Thyroid gland (tissue), 4 donors: Measurements from ENCODE around the gene RHBDF2. TPM values are rescaled to one million over a fixed set of nuclear protein-coding genes. Genes with fewer than 3 reads are reported as not detected.
"Not testable (repeated sequence)": the region's sequence is repeated elsewhere in the genome, so short reads cannot be mapped to it uniquely, and the experiment has no call there.

Source experiments
- DNase-seq, 2 donors: peaks; one replicate each; pipeline ENCODE4 v3.0.0-alpha.2; 2019
- H3K27ac ChIP-seq, 3 donors: fragments of 200-600 bp; sonication (generic); 1 replicate in 2 of 3; 2 replicates in 1 of 3; pipeline ENCODE4 v1.5.1; 2016 to 2019; ENCODE audit warnings: mild to moderate bottlenecking in 1 of 3, moderate library complexity in 1 of 3
- H3K27me3 ChIP-seq: fragments of 200-600 bp; sonication (generic); one replicate; pipeline ENCODE4 v1.5.1; 2019
- H3K36me3 ChIP-seq, 2 donors: fragments of 200-600 bp; sonication (generic); one replicate each; pipeline ENCODE4 v1.5.1; 2016 to 2019
- H3K4me1 ChIP-seq, 2 donors: fragments of 200-600 bp; sonication (generic); one replicate each; pipeline ENCODE4 v1.5.1; 2017 to 2019
- H3K4me3 ChIP-seq, 3 donors: fragments of 200-600 bp; sonication (generic); replicated peaks in 1 of 3; 1 replicate in 2 of 3; 2 replicates in 1 of 3; pipeline ENCODE4 v1.5.1; 2016; ENCODE audit warnings: mild to moderate bottlenecking in 1 of 3
- H3K9me3 ChIP-seq: fragments of 200-600 bp; sonication (generic); one replicate; pipeline ENCODE4 v1.5.1; 2017
- POLR2A ChIP-seq, 2 donors: fragments of 450-650 bp; IDR thresholded peaks; one replicate each; pipeline ENCODE4 v1.6.1; 2017; ENCODE audit warnings: antibody characterized with exemption in 2 of 2, mild to moderate bottlenecking in 2 of 2, moderate library complexity in 1 of 2
- WGBS, 2 donors: methylation state at CpG; one replicate each; pipeline ENCODE4 v1.1.5; 2017; 5-methylcytosine and 5-hydroxymethylcytosine counted together
- intact Hi-C: fragments of 100-400 bp; cut with DNase I; formaldehyde crosslinking; loops from one replicate; pipeline ENCODE4 v1.15.1; 2023
- total RNA-seq, 4 donors: library from RNA; depleted of rRNA; stranded (reverse); fragments of >200 nt; gene quantifications; one replicate each; pipeline ENCODE4 v1.2.3, GENCODE V29; 2016
- TF ChIP-seq, protein P1 (sequence below), 6 experiments: fragments of 200-600 bp in 3 of 6; fragments of 450-650 bp in 3 of 6; sonication (generic) in 3 of 6; IDR thresholded peaks; one replicate each; pipeline ENCODE4 v1.5.1; 2016 to 2019; ENCODE audit warnings: antibody characterized with exemption in 6 of 6, mild to moderate bottlenecking in 2 of 6, inconsistent platforms in 1 of 6, moderate library complexity in 1 of 6

RHBDF2 gene
- total RNA-seq, 4 donors from 2014 or later: 16.4 to 31.1 (median 22.1) TPM

DNA sequence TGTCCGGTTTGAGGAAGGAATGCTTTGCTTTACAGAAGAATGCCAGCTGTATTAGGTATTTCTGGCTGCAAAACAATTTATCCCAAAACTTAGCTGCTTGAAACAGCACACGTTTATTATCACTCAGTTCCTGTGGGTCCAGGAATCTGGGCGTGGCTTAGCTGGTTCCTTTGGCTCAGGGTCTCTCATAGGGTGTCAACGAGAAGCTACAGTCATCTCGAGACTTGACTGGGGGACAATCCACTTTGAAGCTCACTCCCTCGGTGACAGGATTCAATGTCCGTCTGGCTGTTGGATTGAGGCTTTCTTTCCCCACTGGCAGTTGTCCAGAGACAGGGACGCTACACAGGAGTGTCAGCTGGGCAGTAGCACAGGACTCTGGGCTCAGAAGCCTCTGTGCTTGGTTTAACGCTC, 9.6 kb upstream of the RHBDF2 start:
- peaks cover 0 to 4% of the 10 kb centered on the region in 2 donors for H3K4me1 ChIP-seq
- no peak for TF ChIP-seq POLR2A (IDR thresholded peaks at IDR 0.05)
- TF ChIP-seq, protein P1, sequence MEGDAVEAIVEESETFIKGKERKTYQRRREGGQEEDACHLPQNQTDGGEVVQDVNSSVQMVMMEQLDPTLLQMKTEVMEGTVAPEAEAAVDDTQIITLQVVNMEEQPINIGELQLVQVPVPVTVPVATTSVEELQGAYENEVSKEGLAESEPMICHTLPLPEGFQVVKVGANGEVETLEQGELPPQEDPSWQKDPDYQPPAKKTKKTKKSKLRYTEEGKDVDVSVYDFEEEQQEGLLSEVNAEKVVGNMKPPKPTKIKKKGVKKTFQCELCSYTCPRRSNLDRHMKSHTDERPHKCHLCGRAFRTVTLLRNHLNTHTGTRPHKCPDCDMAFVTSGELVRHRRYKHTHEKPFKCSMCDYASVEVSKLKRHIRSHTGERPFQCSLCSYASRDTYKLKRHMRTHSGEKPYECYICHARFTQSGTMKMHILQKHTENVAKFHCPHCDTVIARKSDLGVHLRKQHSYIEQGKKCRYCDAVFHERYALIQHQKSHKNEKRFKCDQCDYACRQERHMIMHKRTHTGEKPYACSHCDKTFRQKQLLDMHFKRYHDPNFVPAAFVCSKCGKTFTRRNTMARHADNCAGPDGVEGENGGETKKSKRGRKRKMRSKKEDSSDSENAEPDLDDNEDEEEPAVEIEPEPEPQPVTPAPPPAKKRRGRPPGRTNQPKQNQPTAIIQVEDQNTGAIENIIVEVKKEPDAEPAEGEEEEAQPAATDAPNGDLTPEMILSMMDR (IDR thresholded peaks at IDR 0.05): no peak
- no peaks in the 10 kb centered on the region for H3K27me3 ChIP-seq
- no peaks in the 10 kb centered on the region for H3K9me3 ChIP-seq
- no peaks in the 10 kb centered on the region for H3K36me3 ChIP-seq
- H3K27ac ChIP-seq: no peak overlapping the region
- WGBS, 2 donors: 15 to 30% methylated on average over 7 to 8 of the region's 9 CpGs
- intact Hi-C loops: no loop called here
- DNase-seq: peak in 1 of 2 donors; percentile 45
- H3K4me3 ChIP-seq: no peak overlapping the region

DNA sequence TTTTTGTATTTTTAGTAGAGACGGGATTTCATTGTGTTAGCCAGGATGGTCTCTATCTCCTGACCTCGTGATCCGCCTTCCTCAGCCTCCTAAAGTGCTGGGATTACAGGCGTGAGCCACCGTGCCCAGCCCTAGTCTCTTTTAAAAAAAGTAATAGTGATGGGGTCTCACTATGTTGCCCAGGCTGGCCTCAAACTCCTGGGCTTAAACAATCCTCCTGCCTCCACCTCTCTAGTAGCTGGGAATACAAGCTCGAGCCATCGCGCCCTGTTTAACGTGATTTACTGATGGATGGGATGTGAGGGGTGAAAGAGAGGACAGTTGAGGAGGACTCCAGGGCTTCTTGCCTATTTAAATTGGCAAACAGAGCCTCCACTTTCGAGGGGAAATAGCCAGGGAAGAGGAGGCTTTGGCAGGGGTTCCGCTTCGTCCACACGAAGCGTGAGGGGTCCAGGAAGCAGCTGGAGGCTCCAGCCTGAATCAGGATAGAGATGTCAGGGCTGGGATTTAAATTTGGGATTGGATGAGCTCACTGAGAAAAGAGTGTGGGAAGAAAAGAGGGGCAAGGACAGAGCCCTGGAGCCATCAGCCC, 7.3 kb upstream of the RHBDF2 start:
- H3K4me1 ChIP-seq, intact Hi-C loops, DNase-seq, H3K27me3 ChIP-seq, H3K36me3 ChIP-seq, H3K9me3 ChIP-seq, H3K27ac ChIP-seq, H3K4me3 ChIP-seq: not testable (repeated sequence)
- 79 to 80% methylated on average over 14 of the region's 14 CpGs for WGBS, 2 donors

DNA sequence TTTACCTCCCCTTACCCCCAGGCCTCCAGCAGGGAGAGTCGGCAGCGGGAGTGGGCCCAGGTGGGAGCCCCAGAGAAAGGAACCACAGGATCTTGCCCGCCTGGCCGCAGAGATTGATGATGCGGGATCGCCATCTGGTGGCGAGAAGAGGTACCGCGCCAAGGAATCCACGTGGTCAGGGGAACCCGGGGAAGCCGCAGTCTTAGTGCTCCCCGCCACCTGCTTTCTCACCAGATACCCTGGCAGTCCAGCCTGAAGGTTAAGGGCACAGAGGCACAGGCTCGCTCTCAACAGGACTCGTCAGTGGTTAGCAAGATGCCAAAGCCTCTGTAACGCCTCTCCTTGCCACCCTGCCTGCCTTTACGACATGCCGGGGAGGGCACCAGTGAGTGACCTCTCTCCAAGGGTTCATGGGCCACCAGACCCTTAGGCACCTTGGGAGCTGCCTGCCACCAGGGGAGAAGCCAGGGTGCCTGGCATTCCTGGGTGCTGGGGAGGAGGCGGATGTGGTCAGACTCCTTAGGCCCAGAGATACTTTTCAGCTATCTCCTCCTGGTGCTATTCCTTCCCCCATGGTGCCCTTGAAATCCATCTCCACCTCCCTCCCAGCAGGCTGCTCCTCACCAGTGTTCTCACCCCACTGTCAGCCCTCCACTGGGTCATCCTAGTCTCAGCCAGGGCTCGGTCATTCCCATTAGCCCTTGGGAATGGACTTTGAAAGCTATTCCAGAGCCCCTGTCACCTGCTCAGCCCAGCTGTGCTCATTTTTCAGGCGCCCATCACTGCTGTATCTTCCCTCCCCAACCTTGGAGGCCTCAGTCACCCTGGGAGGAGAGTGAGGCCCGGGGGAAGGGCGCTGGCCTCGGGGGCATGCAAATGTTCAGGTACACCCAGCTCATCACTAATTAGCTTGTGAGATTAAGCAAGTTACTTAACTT, 5.5 kb upstream of the RHBDF2 start:
- H3K4me3 ChIP-seq: no peak overlapping the region
- no peaks in the 10 kb centered on the region for H3K27me3 ChIP-seq
- no peaks in the 10 kb centered on the region for H3K36me3 ChIP-seq
- H3K9me3 ChIP-seq: no peaks in the 10 kb centered on the region
- no peak overlapping the region for H3K27ac ChIP-seq
- WGBS, 2 donors: 25 to 37% methylated on average over 16 to 20 of the region's 24 CpGs
- TF ChIP-seq, protein P1 (IDR thresholded peaks at IDR 0.05): peak; percentile 88 to 96 (median 94)
- no peak for TF ChIP-seq POLR2A (IDR thresholded peaks at IDR 0.05)
- intact Hi-C loops: loop anchor here (1.0 kb wide), 1 partner anchor 40 kb away; no protein-coding TSS in a partner anchor
- peak; percentile 77 to 81 for DNase-seq
- H3K4me1 ChIP-seq: peaks cover 4 to 10% of the 10 kb centered on the region in 2 donors

DNA sequence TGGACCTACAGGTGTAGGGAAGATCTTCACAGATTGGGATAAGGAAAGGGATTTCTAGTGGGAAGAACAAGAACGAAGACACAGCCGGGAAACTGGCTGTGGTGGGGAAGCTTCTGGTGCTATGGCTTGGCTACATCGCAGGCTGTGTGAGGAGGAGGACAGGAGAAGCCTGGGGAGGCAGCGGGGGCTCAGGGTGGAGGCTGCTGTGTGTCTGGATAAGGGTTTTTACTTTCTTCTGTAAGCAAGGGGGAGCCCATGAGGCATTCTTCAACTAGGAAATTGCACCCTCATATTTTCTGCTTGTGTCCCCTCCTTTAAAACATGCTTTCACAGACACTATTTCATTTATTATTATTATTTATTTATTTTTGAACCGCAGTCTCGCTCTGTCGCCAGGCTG, 2.9 kb upstream of the RHBDF2 start:
- Histone ChIP-seq H3K36me3 (no peaks in the 10 kb centered on the region), H3K4me3 (no peak overlapping the region), H3K4me1 (peaks cover 23 to 24% of the 10 kb centered on the region in 2 donors), H3K27me3 (no peaks in the 10 kb centered on the region), H3K27ac (no peak overlapping the region), H3K9me3 (no peaks in the 10 kb centered on the region)
- intact Hi-C loops: no loop called here
- whole genome bisulfite sequencing, 2 donors: 73 to 84% methylated on average over 7 of the region's 7 CpGs
- no peak for TF ChIP-seq POLR2A (IDR thresholded peaks at IDR 0.05)
- TF ChIP-seq, protein P1 (IDR thresholded peaks at IDR 0.05): no peak
- no peak for DNase-seq

DNA sequence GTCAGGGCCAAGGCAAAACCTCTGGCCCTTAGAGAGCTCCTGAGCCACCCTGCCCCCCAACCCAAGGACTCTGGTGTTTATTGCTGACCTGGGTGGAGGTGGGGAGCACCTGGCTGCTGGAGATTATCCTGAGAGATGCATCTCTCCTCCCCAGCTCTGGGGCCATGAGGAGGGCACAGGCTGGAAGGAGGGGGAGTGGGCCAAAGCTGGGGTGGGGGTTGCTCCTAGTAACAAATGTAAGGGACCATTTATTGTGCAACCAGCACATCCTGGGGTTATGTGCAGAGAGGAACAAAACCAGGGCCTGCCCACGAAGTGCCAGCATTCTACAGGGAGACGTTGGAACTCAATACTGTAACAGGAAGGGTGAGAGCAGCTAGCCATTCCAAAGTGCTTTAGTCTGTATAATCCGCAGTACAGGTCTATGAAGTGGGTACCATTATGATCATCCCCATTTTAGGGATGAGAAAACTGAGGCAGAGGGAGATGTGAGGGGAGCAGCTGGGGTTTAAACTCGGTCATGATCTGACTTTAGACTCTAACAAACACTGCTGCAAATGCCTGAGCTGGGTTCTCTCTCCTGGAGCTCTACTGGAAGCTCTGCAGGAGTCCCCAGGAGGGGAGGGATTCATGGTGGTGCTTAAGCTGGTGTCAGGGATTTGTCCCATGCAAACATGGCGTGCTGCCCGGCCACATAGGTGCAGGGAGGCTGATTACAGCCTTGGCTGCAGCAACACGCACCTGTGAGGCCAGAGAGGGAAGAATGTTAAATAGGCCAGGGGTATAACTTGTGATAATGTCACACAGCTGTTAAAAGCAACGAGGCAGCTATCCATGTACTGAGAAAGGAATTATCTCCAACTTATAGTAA, 1.4 kb upstream of the RHBDF2 start:
- no peaks in the 10 kb centered on the region for H3K36me3 ChIP-seq
- intact Hi-C loops: no loop called here
- WGBS, 2 donors: 82 to 83% methylated on average over 8 of the region's 8 CpGs
- no peak overlapping the region for H3K4me3 ChIP-seq
- peaks cover 37 to 40% of the 10 kb centered on the region in 2 donors for H3K4me1 ChIP-seq
- TF ChIP-seq, protein P1 (IDR thresholded peaks at IDR 0.05): no peak
- TF ChIP-seq POLR2A (IDR thresholded peaks at IDR 0.05): no peak
- H3K27me3 ChIP-seq: no peaks in the 10 kb centered on the region
- H3K9me3 ChIP-seq: no peaks in the 10 kb centered on the region
- peak overlapping the region; percentile 68 to 88 (median 72) for H3K27ac ChIP-seq
- DNase-seq: no peak
